IMR-90 (cell line): Measurements from ENCODE around the gene SPIC. TPM values are rescaled to one million over a fixed set of nuclear protein-coding genes. Genes with fewer than 3 reads are reported as not detected.
"Not testable (repeated sequence)": the region's sequence is repeated elsewhere in the genome, so short reads cannot be mapped to it uniquely, and the experiment has no call there.

Source experiments
- ATAC-seq: fragments of 200-7000 bp; cut with Tn5 transposase; 2 replicates; pipeline ENCODE4 v1.9.1; 2020; ENCODE audit warnings: low read depth, mild to moderate bottlenecking, moderate library complexity
- BruUV-seq: library from RNA; stranded (reverse); fragments of 400-500 nt; replicated peaks from 2 replicates; lab custom pipeline; 2021; lab: Mats Ljungman, UMichigan
- CTCF ChIA-PET: fragments of 300-600 bp; formaldehyde crosslinking; extraction: SDS; loops from one replicate; lab custom pipeline; 2021; ENCODE audit warnings: antibody characterized with exemption; lab: Yijun Ruan, JAX
- POLR2A ChIA-PET: fragments of 300-600 bp; sonication (Branson Sonifier 250); formaldehyde crosslinking; loops from one replicate; lab custom pipeline; 2022; ENCODE audit warnings: antibody characterized with exemption; ENCODE audit not compliant: unreplicated experiment; lab: Charles Lee
- DNase-seq: peaks from one replicate; pipeline ENCODE4 v3.0.0; 2013
- H2AFZ ChIP-seq: replicated peaks from 2 replicates; pipeline ENCODE3; 2013; ENCODE audit warnings: low read length, mild to moderate bottlenecking; ENCODE audit not compliant: poor library complexity
- H2AK5ac ChIP-seq: 2 replicates; pipeline ENCODE4 v1.6.1; 2013; ENCODE audit warnings: low read depth, low read length, inconsistent platforms
- H2AK9ac ChIP-seq: replicated peaks from 2 replicates; pipeline ENCODE3; 2013; ENCODE audit warnings: mild to moderate bottlenecking, low read depth, low read length, moderate library complexity; ENCODE audit not compliant: poor library complexity
- H2BK120ac ChIP-seq: 2 replicates; pipeline ENCODE4 v1.6.1; 2013; ENCODE audit warnings: low read depth, low read length, inconsistent platforms
- H2BK15ac ChIP-seq: 3 replicates; pipeline ENCODE4 v1.6.1; 2013; ENCODE audit warnings: low read depth, low read length, inconsistent platforms
- H2BK20ac ChIP-seq: 2 replicates; pipeline ENCODE4 v1.6.1; 2013; ENCODE audit warnings: low read depth, mild to moderate bottlenecking, inconsistent platforms, low read length, moderate library complexity
- H2BK5ac ChIP-seq: 2 replicates; pipeline ENCODE4 v1.6.1; 2013; ENCODE audit warnings: mild to moderate bottlenecking, low read depth, low read length, inconsistent platforms; ENCODE audit not compliant: poor library complexity, severe bottlenecking
- H3K14ac ChIP-seq: replicated peaks from 2 replicates; pipeline ENCODE4 v1.6.1; 2013; ENCODE audit warnings: low read depth, low read length, inconsistent platforms
- H3K18ac ChIP-seq: 2 replicates; pipeline ENCODE4 v1.6.1; 2013; ENCODE audit warnings: low read depth, low read length, control low read depth
- H3K23ac ChIP-seq: 2 replicates; pipeline ENCODE4 v1.6.1; 2013; ENCODE audit warnings: low read depth, low read length, inconsistent platforms
- H3K27ac ChIP-seq: 2 replicates; pipeline ENCODE4 v1.5.1; 2013; ENCODE audit warnings: mild to moderate bottlenecking, control low read depth, low read length; ENCODE audit not compliant: insufficient read depth
- H3K27me3 ChIP-seq: 2 replicates; pipeline ENCODE4 v1.6.1; 2013; ENCODE audit warnings: low read length; ENCODE audit not compliant: control insufficient read depth, insufficient read depth
- H3K36me3 ChIP-seq: 2 replicates; pipeline ENCODE4 v1.6.1; 2013; ENCODE audit warnings: low read length, mixed read lengths; ENCODE audit not compliant: control insufficient read depth, insufficient read depth
- H3K4ac ChIP-seq: 2 replicates; pipeline ENCODE4 v1.6.1; 2013; ENCODE audit warnings: low read depth, low read length, inconsistent platforms
- H3K4me1 ChIP-seq: 2 replicates; pipeline ENCODE4 v1.6.1; 2013; ENCODE audit warnings: low read length, mixed read lengths; ENCODE audit not compliant: control insufficient read depth, insufficient read depth
- H3K4me2 ChIP-seq: 2 replicates; pipeline ENCODE4 v1.6.1; 2013; ENCODE audit warnings: low read depth, mild to moderate bottlenecking, control low read depth, low read length, moderate library complexity
- H3K4me3 ChIP-seq: 2 replicates; pipeline ENCODE4 v1.5.1; 2013; ENCODE audit warnings: low read depth, mild to moderate bottlenecking, control low read depth, low read length, moderate library complexity; ENCODE audit not compliant: insufficient read depth
- H3K56ac ChIP-seq: 2 replicates; pipeline ENCODE4 v1.6.1; 2013; ENCODE audit warnings: low read length, inconsistent platforms; ENCODE audit not compliant: insufficient read depth; ENCODE audit errors: extremely low read depth
- H3K79me1 ChIP-seq, 2 experiments: 2 replicates each; pipeline ENCODE4 v1.6.1; 2013; ENCODE audit warnings: low read length in 2 of 2, inconsistent platforms in 1 of 2, low read depth in 1 of 2
- H3K9ac ChIP-seq: 2 replicates; pipeline ENCODE4 v1.6.1; 2013; ENCODE audit warnings: low read depth, low read length, control low read depth
- H3K9me1 ChIP-seq: 2 replicates; pipeline ENCODE4 v1.6.1; 2013; ENCODE audit warnings: low read length, inconsistent platforms; ENCODE audit not compliant: insufficient read depth
- H3K9me3 ChIP-seq: 2 replicates; pipeline ENCODE4 v1.6.1; 2013; ENCODE audit warnings: low read length; ENCODE audit not compliant: control insufficient read depth, insufficient read depth
- H4K20me1 ChIP-seq: 2 replicates; pipeline ENCODE4 v1.6.1; 2013; ENCODE audit warnings: low read length, inconsistent platforms; ENCODE audit not compliant: insufficient read depth
- H4K5ac ChIP-seq: 2 replicates; pipeline ENCODE4 v1.6.1; 2013; ENCODE audit warnings: mild to moderate bottlenecking, low read depth, low read length, control low read depth
- H4K8ac ChIP-seq, 2 experiments: 2 replicates each; pipeline ENCODE4 v1.6.1; 2013; ENCODE audit warnings: low read depth in 2 of 2, low read length in 2 of 2, control low read depth in 1 of 2, inconsistent platforms in 1 of 2
- H4K91ac ChIP-seq: 2 replicates; pipeline ENCODE4 v1.6.1; 2013; ENCODE audit warnings: low read depth, low read length, inconsistent platforms; ENCODE audit not compliant: insufficient read depth
- MXI1 ChIP-seq: IDR thresholded peaks from 2 replicates; pipeline ENCODE4 v1.6.1; 2012; ENCODE audit warnings: low read depth, mild to moderate bottlenecking, low read length, moderate library complexity, borderline replicate concordance
- NFE2L2 ChIP-seq: fragments of 150-350 bp; IDR thresholded peaks from 2 replicates; pipeline ENCODE4 v1.6.1; 2016; ENCODE audit warnings: low read depth, mild to moderate bottlenecking, low read length
- RFX5 ChIP-seq: IDR thresholded peaks from 2 replicates; pipeline ENCODE4 v1.8.0; 2012; ENCODE audit warnings: low read depth, mild to moderate bottlenecking, low read length, moderate library complexity
- SMC3 ChIP-seq: fragments of 150-350 bp; IDR thresholded peaks from 2 replicates; pipeline ENCODE4 v1.6.1; 2016; ENCODE audit warnings: low read depth, mild to moderate bottlenecking, antibody characterized with exemption, low read length, moderate library complexity
- WGBS, 2 experiments: methylation state at CpG; one replicate each; pipeline versions ENCODE4 v1.1.5 to v1.1.7; 2013; ENCODE audit warnings: missing lambda C conversion rate in 2 of 2; ENCODE audit not compliant: insufficient read length in 1 of 2; ENCODE audit errors: extremely low coverage in 2 of 2; 5-methylcytosine and 5-hydroxymethylcytosine counted together
- dilution Hi-C: fragments of 300-500 bp; cut with HindIII; formaldehyde crosslinking; loops from one replicate; pipeline ENCODE4 v1.14.3; 2018; ENCODE audit warnings: low sequenced_read_pairs; ENCODE audit not compliant: unreplicated experiment
- in situ Hi-C: fragments of 300-500 bp; cut with MboI; formaldehyde crosslinking; loops from 3 replicates; pipeline ENCODE4 v1.14.3; 2019; ENCODE audit warnings: low sequenced_read_pairs, inconsistent platforms, mixed read lengths
- intact Hi-C: fragments of 100-400 bp; cut with micrococcal nuclease; formaldehyde crosslinking; loops from 2 replicates; pipeline ENCODE4 v1.10.0; 2022
- polyA plus RNA-seq, 3 experiments: library from polyadenylated mRNA; depleted of rRNA; stranded (reverse); fragments of >200 nt; gene quantifications; 2 replicates each; pipeline ENCODE4 v1.2.3, GENCODE V29; 2012; ENCODE audit warnings: low replicate concordance in 1 of 3
- total RNA-seq: library from RNA; depleted of rRNA; stranded (reverse); fragments of >200 nt; gene quantifications from 2 replicates; pipeline ENCODE4 v1.2.3, GENCODE V29; 2012
- TF ChIP-seq, protein P1 (sequence below): fragments of 150-350 bp; IDR thresholded peaks from 2 replicates; pipeline ENCODE4 v1.6.1; 2016; ENCODE audit warnings: low read depth, mild to moderate bottlenecking, low read length, moderate library complexity, borderline replicate concordance

Gene SPIC
- total and polyA plus RNA-seq, 2 of the 4 experiments (the other 2 are of a cell fraction) = not detected

DNA sequence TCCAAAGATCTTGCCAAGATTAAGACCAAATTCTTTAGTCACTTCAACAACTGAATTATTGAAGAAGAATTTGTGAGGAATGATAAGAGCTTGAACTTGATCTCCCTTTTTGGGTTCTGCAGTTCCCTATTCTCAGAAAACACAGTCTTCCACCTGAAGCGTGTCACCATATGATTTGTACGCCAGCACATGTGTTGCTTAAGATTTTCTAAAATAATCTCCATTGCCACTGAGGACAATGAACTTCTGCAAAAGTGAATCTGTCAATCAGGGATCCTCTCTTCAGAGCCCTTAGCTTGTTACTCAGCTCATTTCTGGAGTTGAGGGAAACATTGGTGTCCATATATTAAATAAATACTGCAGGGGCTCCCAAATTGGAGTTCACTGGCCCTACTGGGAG, 4.2 kb upstream of the SPIC start:
- Histone ChIP-seq H4K91ac (no peak overlapping the region), H3K27ac (no peak overlapping the region), H2AK5ac (no peak overlapping the region), H3K4me1 (no peaks in the 10 kb centered on the region), H3K9me3 (no peaks in the 10 kb centered on the region), H3K9me1 (no peaks in the 10 kb centered on the region), H2AK9ac (no peak overlapping the region), H3K27me3 (no peaks in the 10 kb centered on the region; the same call in 1 of the 2 replicates), H2BK15ac (no peak overlapping the region), H3K9ac (no peak overlapping the region), H4K8ac (no peak overlapping the region), H3K4ac (no peak overlapping the region), H3K56ac (no peak overlapping the region), H3K36me3 (no peaks in the 10 kb centered on the region), H3K4me2 (no peak overlapping the region), H4K20me1 (no peaks in the 10 kb centered on the region), H2AFZ (no peak overlapping the region), H2BK5ac (no peak overlapping the region), H2BK20ac (no peak overlapping the region), H3K18ac (no peak overlapping the region), H3K4me3 (no peak overlapping the region), H3K79me1 (no peaks in the 10 kb centered on the region), H3K14ac (no peak overlapping the region), H3K23ac (no peak overlapping the region), H4K5ac (no peak overlapping the region), H2BK120ac (no peak overlapping the region)
- dilution Hi-C loops (no loop called here), intact Hi-C loops (no loop called here), in situ Hi-C loops (no loop called here)
- CTCF ChIA-PET = no interaction called here
- WGBS, 2 experiments = no CpG with 5 or more reads among the region's 2 CpGs
- POLR2A ChIA-PET = no interaction called here
- ATAC-seq (no peak), DNase-seq (no peak)
- TF ChIP-seq NFE2L2 (no peak), RFX5 (no peak), SMC3 (no peak), MXI1 (no peak)
- TF ChIP-seq, protein P1, sequence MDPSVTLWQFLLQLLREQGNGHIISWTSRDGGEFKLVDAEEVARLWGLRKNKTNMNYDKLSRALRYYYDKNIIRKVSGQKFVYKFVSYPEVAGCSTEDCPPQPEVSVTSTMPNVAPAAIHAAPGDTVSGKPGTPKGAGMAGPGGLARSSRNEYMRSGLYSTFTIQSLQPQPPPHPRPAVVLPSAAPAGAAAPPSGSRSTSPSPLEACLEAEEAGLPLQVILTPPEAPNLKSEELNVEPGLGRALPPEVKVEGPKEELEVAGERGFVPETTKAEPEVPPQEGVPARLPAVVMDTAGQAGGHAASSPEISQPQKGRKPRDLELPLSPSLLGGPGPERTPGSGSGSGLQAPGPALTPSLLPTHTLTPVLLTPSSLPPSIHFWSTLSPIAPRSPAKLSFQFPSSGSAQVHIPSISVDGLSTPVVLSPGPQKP = no peak
- no TSS peak for BruUV-seq

DNA sequence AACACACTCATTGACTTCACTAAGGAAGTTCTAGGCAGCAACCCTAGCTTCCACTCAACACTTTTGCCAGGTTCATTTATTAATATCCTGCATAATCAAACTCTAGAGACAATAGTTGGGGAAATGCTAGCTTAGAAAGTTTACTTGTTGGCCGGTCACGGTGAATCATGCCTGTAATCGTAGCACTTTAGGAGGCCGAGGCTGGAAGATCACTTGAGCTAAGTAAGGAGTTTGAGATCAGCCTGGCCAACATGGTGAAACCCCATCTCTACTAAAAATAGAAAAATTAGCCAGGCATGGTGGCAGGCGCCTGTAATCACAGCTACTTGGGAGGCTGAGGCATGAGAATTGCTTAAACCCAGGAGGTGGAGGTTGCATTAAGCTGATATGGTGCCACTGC, 3.3 kb upstream of the SPIC start:
- dilution Hi-C loops, H3K9me3 ChIP-seq, H4K91ac ChIP-seq, H2BK15ac ChIP-seq, H3K4me2 ChIP-seq, H2AK9ac ChIP-seq, H3K4ac ChIP-seq, H4K20me1 ChIP-seq, in situ Hi-C loops, H3K56ac ChIP-seq, H3K9ac ChIP-seq, H4K5ac ChIP-seq, H3K27ac ChIP-seq, H3K14ac ChIP-seq, POLR2A ChIA-PET, H3K9me1 ChIP-seq, H3K36me3 ChIP-seq, H3K4me3 ChIP-seq, H2BK20ac ChIP-seq, H3K79me1 ChIP-seq, H2BK120ac ChIP-seq, H3K18ac ChIP-seq, H2AFZ ChIP-seq, H4K8ac ChIP-seq, H2AK5ac ChIP-seq, H3K27me3 ChIP-seq, H3K4me1 ChIP-seq, intact Hi-C loops, ATAC-seq, H2BK5ac ChIP-seq, BruUV-seq, DNase-seq, H3K23ac ChIP-seq: not testable (repeated sequence)
- no CpG with 5 or more reads among the region's 5 CpGs for WGBS, 2 experiments
- CTCF ChIA-PET = interaction anchor here (0.6 kb wide), 1 partner anchor 43 kb away, joined by 3 read pairs; no protein-coding TSS in a partner anchor
